ENCODE results near the gene ESPN. TPM values are rescaled to one million over a fixed set of nuclear protein-coding genes. Genes with fewer than 3 reads are reported as not detected.

ESPN gene
- total RNA-seq, 4 donors from 2014 or later: 0.47 to 0.92 (median 0.81) TPM; not detected in 1

GRCh38 chr1:6473974-6474814 lies 49.6 kb downstream of the ESPN start:
- Histone ChIP-seq H3K9me3 (no peaks in the 10 kb centered on the region), H3K27ac (no peak overlapping the region), H3K27me3 (no peaks in the 10 kb centered on the region), H3K36me3 (peaks cover 0 to 58% of the 10 kb centered on the region in 2 donors), H3K4me3 (no peak overlapping the region), H3K4me1 (no peaks in the 10 kb centered on the region)
- no peak for TF ChIP-seq POLR2AphosphoS5 (IDR thresholded peaks at IDR 0.05)
- TF ChIP-seq, protein P1, sequence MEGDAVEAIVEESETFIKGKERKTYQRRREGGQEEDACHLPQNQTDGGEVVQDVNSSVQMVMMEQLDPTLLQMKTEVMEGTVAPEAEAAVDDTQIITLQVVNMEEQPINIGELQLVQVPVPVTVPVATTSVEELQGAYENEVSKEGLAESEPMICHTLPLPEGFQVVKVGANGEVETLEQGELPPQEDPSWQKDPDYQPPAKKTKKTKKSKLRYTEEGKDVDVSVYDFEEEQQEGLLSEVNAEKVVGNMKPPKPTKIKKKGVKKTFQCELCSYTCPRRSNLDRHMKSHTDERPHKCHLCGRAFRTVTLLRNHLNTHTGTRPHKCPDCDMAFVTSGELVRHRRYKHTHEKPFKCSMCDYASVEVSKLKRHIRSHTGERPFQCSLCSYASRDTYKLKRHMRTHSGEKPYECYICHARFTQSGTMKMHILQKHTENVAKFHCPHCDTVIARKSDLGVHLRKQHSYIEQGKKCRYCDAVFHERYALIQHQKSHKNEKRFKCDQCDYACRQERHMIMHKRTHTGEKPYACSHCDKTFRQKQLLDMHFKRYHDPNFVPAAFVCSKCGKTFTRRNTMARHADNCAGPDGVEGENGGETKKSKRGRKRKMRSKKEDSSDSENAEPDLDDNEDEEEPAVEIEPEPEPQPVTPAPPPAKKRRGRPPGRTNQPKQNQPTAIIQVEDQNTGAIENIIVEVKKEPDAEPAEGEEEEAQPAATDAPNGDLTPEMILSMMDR (IDR thresholded peaks at IDR 0.05): no peak
- no peak for TF ChIP-seq POLR2A (IDR thresholded peaks at IDR 0.05)
- no peak for TF ChIP-seq EP300 (IDR thresholded peaks at IDR 0.05)
- ATAC-seq: no peak
- 100% methylated on average over 1 of the region's 33 CpGs; no CpG with 5 or more reads in 1 of the 2 donors for WGBS, 2 donors (ENCODE audit: low coverage in 1 of 2)

DNA sequence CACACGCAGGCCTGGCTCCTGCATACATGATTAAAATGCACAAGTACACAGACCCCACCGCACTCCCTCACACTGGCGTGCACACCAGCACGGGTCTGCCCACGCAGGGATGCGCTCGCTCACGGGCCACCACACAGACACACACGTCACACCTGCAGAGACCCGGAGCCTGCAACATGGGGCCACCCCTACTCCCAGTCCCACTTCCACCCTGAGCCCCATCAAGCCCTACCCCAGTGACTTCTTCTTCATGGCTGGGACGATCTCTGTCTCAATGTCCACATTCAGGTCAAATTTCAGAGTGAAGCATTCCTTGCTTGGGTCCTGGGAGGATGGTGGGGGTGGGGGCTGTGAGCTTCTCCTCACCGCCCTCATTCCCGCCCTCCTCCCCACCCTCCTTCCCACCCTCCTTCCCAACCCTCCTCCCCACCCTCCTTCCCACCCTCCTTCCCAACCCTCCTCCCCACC lies 50.3 kb downstream of the ESPN start:
- H3K27ac ChIP-seq: no peak overlapping the region
- no peaks in the 10 kb centered on the region for H3K27me3 ChIP-seq
- WGBS, 2 donors (ENCODE audit: low coverage in 1 of 2): 14 to 75% methylated on average over 1 to 9 of the region's 13 CpGs
- no peaks in the 10 kb centered on the region for H3K9me3 ChIP-seq
- no peak for TF ChIP-seq EP300 (IDR thresholded peaks at IDR 0.05)
- TF ChIP-seq POLR2A (IDR thresholded peaks at IDR 0.05): no peak
- TF ChIP-seq POLR2AphosphoS5 (IDR thresholded peaks at IDR 0.05): no peak
- TF ChIP-seq, protein P1 (IDR thresholded peaks at IDR 0.05): no peak
- H3K4me3 ChIP-seq: no peak overlapping the region
- H3K4me1 ChIP-seq: no peaks in the 10 kb centered on the region
- H3K36me3 ChIP-seq: peaks cover 0 to 51% of the 10 kb centered on the region in 2 donors
- no peak for ATAC-seq

DNA sequence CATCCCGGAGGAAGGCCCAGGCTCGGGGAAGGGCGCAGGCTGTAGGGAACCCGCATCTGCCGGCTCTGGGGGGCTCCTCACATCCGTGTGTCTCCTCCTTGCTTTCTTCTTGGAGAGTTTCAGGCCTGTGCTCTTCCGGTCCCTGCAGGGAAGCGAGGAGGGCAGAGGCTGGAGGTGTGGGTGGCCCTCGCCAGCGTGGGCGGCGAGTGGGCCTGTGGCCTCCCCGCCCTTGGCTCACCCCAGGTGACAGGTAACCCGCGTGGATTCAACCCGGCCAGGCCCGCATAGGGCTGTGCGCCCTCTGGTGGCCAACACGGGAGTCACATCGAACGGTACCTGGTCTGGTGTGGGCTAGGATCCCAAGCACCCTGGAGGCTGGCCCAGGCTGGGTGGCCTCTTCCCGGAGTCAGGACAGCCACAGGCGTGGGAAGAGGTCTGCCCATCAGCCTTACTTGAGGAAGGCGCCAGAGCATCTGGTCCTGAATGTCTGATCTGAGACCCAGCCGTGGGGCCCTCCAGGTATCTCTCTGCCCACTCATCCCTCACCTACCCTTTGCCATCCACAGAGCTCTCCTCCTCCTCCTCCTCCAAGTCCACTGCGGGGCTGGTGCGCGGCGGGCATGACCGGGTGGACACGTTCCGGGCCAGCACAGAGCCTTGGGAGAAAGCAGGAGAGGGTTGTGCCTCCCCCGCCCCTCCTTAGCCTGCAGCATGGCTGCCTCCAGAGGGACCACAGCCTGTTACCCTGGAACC lies 51.0 kb downstream of the ESPN start:
- no peak overlapping the region for H3K4me3 ChIP-seq
- peaks cover 0 to 44% of the 10 kb centered on the region in 2 donors for H3K36me3 ChIP-seq
- no peak overlapping the region for H3K27ac ChIP-seq
- TF ChIP-seq, protein P1 (IDR thresholded peaks at IDR 0.05): peak in 3 of 4 experiments; percentile 70 to 89 (median 76)
- TF ChIP-seq POLR2AphosphoS5 (IDR thresholded peaks at IDR 0.05) (no peak), POLR2A (IDR thresholded peaks at IDR 0.05) (no peak)
- no peaks in the 10 kb centered on the region for H3K4me1 ChIP-seq
- no peaks in the 10 kb centered on the region for H3K27me3 ChIP-seq
- no peak for ATAC-seq
- WGBS, 2 donors (ENCODE audit: low coverage in 1 of 2): 100% methylated on average over 1 of the region's 33 CpGs; no CpG with 5 or more reads in 1 of the 2 donors
- no peaks in the 10 kb centered on the region for H3K9me3 ChIP-seq

GRCh38 chr1:6476483-6476882 lies 51.9 kb downstream of the ESPN start:
- WGBS, 2 donors (ENCODE audit: low coverage in 1 of 2): no CpG with 5 or more reads among the region's 5 CpGs
- no peak for ATAC-seq
- no peak overlapping the region for H3K27ac ChIP-seq
- TF ChIP-seq EP300 (IDR thresholded peaks at IDR 0.05) (no peak), POLR2A (IDR thresholded peaks at IDR 0.05) (no peak), POLR2AphosphoS5 (IDR thresholded peaks at IDR 0.05) (no peak)
- TF ChIP-seq, protein P1 (IDR thresholded peaks at IDR 0.05): no peak
- H3K9me3 ChIP-seq: no peaks in the 10 kb centered on the region
- no peaks in the 10 kb centered on the region for H3K27me3 ChIP-seq
- H3K4me1 ChIP-seq: no peaks in the 10 kb centered on the region
- no peak overlapping the region for H3K4me3 ChIP-seq
- peaks cover 0 to 35% of the 10 kb centered on the region in 2 donors for H3K36me3 ChIP-seq

All from gastroesophageal sphincter (tissue), 4 donors.